Measurements from ENCODE around the gene IRF8. TPM values are rescaled to one million over a fixed set of nuclear protein-coding genes. Genes with fewer than 3 reads are reported as not detected.

Gene IRF8
- total RNA-seq, 1 experiment from 2014 or later = 0.28 TPM

- no peak overlapping the region for H3K9ac ChIP-seq (ENCODE audit: extremely low read depth, insufficient read length, low read length)
- no peak overlapping the region for H3K23ac ChIP-seq (ENCODE audit: insufficient read length, low read depth, low read length)
- no peak overlapping the region for H3K4me2 ChIP-seq (ENCODE audit: insufficient read depth, insufficient read length, low read length)
- H2BK5ac ChIP-seq (ENCODE audit: insufficient read length, low read length) = no peak overlapping the region
- no peaks in the 10 kb centered on the region for H3K23me2 ChIP-seq (ENCODE audit: insufficient read length, low read depth, low read length, poor library complexity, severe bottlenecking)
- no peaks in the 10 kb centered on the region for H3K79me1 ChIP-seq (ENCODE audit: insufficient read depth, low read depth, low read length, poor library complexity, severe bottlenecking)
- no peaks in the 10 kb centered on the region for H3K36me3 Mint-ChIP-seq (ENCODE audit: insufficient read depth in 1 of 3, low read depth in 3 of 3)
- H3K27me3 ChIP-seq (ENCODE audit: insufficient read depth, low read length) = no peaks in the 10 kb centered on the region
- H4K91ac ChIP-seq (ENCODE audit: insufficient read length, low read depth, low read length) = no peak overlapping the region
- no peak overlapping the region for H2BK120ac ChIP-seq (ENCODE audit: low read depth, low read length, poor library complexity, severe bottlenecking)
- H3K9me3 ChIP-seq (ENCODE audit: control insufficient read depth, low read depth, low read length) = no peaks in the 10 kb centered on the region
- H3K4me1 Mint-ChIP-seq = no peaks in the 10 kb centered on the region
- no peak overlapping the region for H3K27ac ChIP-seq (ENCODE audit: insufficient read length, low read depth, low read length)
- H3K4ac ChIP-seq (ENCODE audit: low read depth, low read length) = no peak overlapping the region
- H4K20me1 ChIP-seq (ENCODE audit: control insufficient read depth, insufficient read depth, insufficient read length) = no peaks in the 10 kb centered on the region
- H2AK5ac ChIP-seq (ENCODE audit: insufficient read length, low read length) = no peak overlapping the region
- H4K8ac ChIP-seq (replicated peaks; ENCODE audit: insufficient read length, low read depth, low read length) = no peak overlapping the region
- peaks cover 21% of the 10 kb centered on the region for H3K27me3 Mint-ChIP-seq (ENCODE audit: low read depth)
- H3K4me3 Mint-ChIP-seq = no peak overlapping the region
- no CpG with 5 or more reads among the region's 16 CpGs for WGBS (ENCODE audit: extremely low coverage, insufficient read length, low lambda C conversion rate)
- H3K56ac ChIP-seq (ENCODE audit: insufficient read length, low read depth, low read length) = no peak overlapping the region
- no peaks in the 10 kb centered on the region for H3K79me2 ChIP-seq (ENCODE audit: insufficient read depth, low read length)
- no peak overlapping the region for H2BK20ac ChIP-seq (ENCODE audit: low read depth, low read length, poor library complexity, severe bottlenecking)
- H3K14ac ChIP-seq (ENCODE audit: insufficient read depth, low read length) = no peak overlapping the region; the same call in 1 of the 2 replicates
- no peak overlapping the region for H2AFZ ChIP-seq (ENCODE audit: low read length)
- H3K27ac Mint-ChIP-seq = no peak overlapping the region
- TF ChIP-seq CTCF (conservative IDR thresholded peaks at IDR 0.05) = no peak
- H3K9me3 Mint-ChIP-seq = peaks cover 0 to 2% of the 10 kb centered on the region in 2 experiments; a peak in 3 of 5 replicates
- H3K18ac ChIP-seq (ENCODE audit: insufficient read length, low read depth, low read length) = no peak overlapping the region
- no peak overlapping the region for H2BK12ac ChIP-seq (ENCODE audit: insufficient read length, low read depth, low read length)
- no peak overlapping the region for H2BK15ac ChIP-seq (ENCODE audit: low read depth, low read length)
- no peak for DNase-seq
- no peaks in the 10 kb centered on the region for H3K4me1 ChIP-seq (ENCODE audit: insufficient read depth, low read length)
- no peak overlapping the region for H4K5ac ChIP-seq (ENCODE audit: insufficient read length, low read depth, low read length)
- H3T11ph ChIP-seq (ENCODE audit: low read length) = no peak overlapping the region
These were observed 37.7 kb upstream of the IRF8 start for GRCh38 chr16:85861095-85861825.

Data from H9 (cell line).